GM10248 (cell line): Measurements from ENCODE around the gene HECW1.

ENCODE experiments used
- CTCF ChIA-PET: fragments of 300-600 bp; sonication (Branson Sonifier 250); formaldehyde crosslinking; extraction: SDS; loops from one replicate; lab custom pipeline; 2021; ENCODE audit warnings: antibody characterized with exemption; lab: Yijun Ruan, JAX
- POLR2A ChIA-PET: fragments of 350-650 bp; sonication (Branson Sonifier 250); formaldehyde crosslinking; extraction: SDS; loops from one replicate; lab custom pipeline; 2020; ENCODE audit warnings: antibody characterized with exemption; lab: Yijun Ruan, JAX
- DNase-seq: peaks from one replicate; pipeline ENCODE4 v3.0.0; 2012; ENCODE audit errors: extremely low spot score
- CTCF ChIP-seq: IDR thresholded peaks from 2 replicates; pipeline ENCODE4 v1.5.1; 2012; ENCODE audit warnings: mild to moderate bottlenecking, low read depth; ENCODE audit errors: extremely low read depth, missing control alignments, control extremely low read depth

Gene HECW1

GRCh38 chr7:43229801-43230200 lies 117.4 kb downstream of the HECW1 start:
- TF ChIP-seq CTCF, result no peak
- DNase-seq, result no peak
- ChIA-PET CTCF (no interaction called here), POLR2A (no interaction called here)

- CTCF ChIA-PET, result interaction anchor here (2.0 kb wide), 1 partner anchor 15 kb away, joined by 5 read pairs; no protein-coding TSS in a partner anchor
- TF ChIP-seq CTCF, result no peak
- DNase-seq, result no peak
- POLR2A ChIA-PET, result no interaction called here
Observed at GRCh38 chr7:43232366-43232765, 119.9 kb downstream of the HECW1 start.

DNA sequence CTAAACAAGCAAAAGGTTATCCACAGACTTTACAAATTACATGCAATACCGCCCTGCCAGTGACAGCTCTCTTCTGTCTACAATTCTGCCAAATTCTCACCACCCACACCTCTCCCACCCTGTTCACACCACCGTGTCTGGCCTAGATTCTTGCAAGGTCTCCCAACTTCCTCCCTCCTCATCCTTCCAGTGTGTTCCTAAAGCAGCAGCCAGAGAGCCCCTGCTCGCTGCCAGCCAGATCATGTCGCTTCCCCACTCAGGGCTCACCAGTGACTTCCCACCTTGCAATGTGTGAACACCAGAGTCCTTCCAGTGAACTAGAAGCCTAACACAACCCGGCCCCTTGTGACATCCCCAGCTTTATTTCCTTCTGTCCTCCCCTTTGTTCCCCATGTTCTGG lies 121.6 kb downstream of the HECW1 start:
- TF ChIP-seq CTCF, result no peak
- ChIA-PET POLR2A (no interaction called here), CTCF (interaction anchor here (1.2 to 1.3 kb wide), 3 partner anchors 17 to 293 kb away, joined by 3 to 4 read pairs (median 4); no protein-coding TSS in a partner anchor)
- no peak for DNase-seq

GRCh38 chr7:43234968-43235367 lies 122.5 kb downstream of the HECW1 start:
- ChIA-PET POLR2A (no interaction called here), CTCF (interaction anchor here (1.3 kb wide), 1 partner anchor 294 kb away, joined by 4 read pairs; no protein-coding TSS in a partner anchor)
- no peak for TF ChIP-seq CTCF
- DNase-seq, result no peak

- TF ChIP-seq CTCF, result no peak
- CTCF ChIA-PET, result interaction anchor here (1.2 to 1.4 kb wide), 2 partner anchors 21 to 199 kb away, joined by 3 read pairs; no protein-coding TSS in a partner anchor
- no peak for DNase-seq
- POLR2A ChIA-PET, result no interaction called here
Observed at GRCh38 chr7:43240565-43240964, 128.1 kb downstream of the HECW1 start.

DNA sequence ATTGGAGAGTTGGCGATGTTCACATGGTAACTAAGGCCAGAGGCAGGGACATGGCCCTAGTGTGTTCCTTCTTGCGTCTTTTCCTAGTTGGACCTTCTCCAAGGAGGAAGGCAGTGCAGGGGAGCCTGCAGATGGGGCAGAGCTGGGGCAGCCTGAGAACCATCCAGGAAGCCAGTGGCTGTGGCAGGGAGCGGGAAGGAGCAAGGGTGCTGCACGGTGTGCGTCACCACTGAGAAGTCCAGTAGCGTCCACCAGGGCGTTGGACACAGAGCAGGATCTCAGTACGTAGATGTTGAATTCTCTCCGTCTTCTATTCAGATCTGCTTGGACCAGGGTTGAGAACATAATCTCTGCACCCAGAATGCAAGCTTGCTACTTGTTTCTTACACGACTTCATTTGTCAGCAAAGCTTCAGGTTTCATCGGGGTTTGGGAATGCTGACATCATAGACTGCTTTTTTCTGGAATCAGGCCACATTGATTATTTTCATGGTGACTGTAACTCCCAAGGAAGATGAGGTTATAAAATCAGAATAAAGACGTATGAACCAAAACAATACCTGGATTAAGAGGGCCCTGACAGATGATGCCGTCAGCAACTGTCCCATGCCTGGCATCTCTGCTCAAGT lies 130.3 kb downstream of the HECW1 start:
- DNase-seq, result no peak
- ChIA-PET POLR2A (no interaction called here), CTCF (interaction anchor here (1.2 to 1.3 kb wide), 3 partner anchors 9 to 363 kb away, joined by 3 read pairs; no protein-coding TSS in a partner anchor)
- no peak for TF ChIP-seq CTCF
